ENCODE measurements around the gene RNASE13.

The RNASE13 gene

DNA sequence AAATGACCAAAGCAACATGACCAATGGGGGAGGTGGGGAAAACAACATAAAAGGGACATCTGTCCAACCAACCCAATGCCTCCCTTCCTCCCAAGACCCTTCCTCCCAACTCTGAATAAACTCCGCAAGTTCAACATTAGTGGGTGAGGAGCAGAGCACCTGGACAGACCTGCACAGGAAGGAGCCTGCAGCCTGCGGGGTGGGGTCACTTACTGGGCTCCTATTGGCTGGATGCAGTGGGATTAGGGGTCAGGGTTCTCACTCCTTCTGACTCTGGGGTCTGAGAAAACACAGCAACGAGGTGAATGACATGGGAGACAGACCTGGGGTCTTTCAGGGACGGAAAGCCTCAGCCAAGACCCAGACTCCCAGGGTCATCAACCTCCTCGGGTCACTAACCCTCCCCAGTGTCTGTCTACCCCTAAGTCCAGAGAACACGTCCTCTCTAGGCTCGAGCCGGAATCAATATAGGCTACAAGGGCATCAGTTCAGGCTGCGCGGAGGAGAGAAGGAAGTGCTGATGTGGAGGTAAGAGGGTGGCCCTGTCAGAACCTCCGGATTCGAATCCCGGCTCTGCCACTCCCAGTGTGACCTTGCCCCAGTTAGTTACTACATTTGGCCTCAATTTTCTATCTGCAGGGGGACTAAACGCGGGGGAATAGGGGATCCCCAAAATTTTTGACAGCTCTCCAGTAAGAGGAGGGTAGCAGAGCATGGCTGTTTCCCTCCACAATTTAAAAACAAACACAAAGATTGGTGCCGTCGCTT, 10.6 kb downstream of the RNASE13 start:
- Histone ChIP-seq H2BK15ac (replicated peaks; ENCODE audit: low read depth) (no peak overlapping the region), H2BK5ac (ENCODE audit: low read length) (peak overlapping the region; percentile 43), H4K8ac (ENCODE audit: low read depth, low read length) (no peak overlapping the region), H2AK5ac (ENCODE audit: low read length) (no peak overlapping the region), H3K4me1 (ENCODE audit: control insufficient read depth, low read depth, low read length) (peaks cover 9% of the 10 kb centered on the region), H3K36me3 (ENCODE audit: control insufficient read depth, insufficient read depth, low read length) (no peaks in the 10 kb centered on the region), H3K79me1 (ENCODE audit: low read length) (no peaks in the 10 kb centered on the region), H3K56ac (ENCODE audit: low read length) (peak overlapping the region; percentile 94), H3K79me2 (ENCODE audit: control insufficient read depth, insufficient read depth, low read length) (no peaks in the 10 kb centered on the region), H3K9ac (ENCODE audit: low read length) (peak overlapping the region; percentile 86), H3K27ac (ENCODE audit: low read depth, low read length) (no peak overlapping the region), H4K5ac (ENCODE audit: low read length) (no peak overlapping the region), H3K4me3 (ENCODE audit: low read length) (peak overlapping the region; percentile 72), H2BK120ac (ENCODE audit: low read depth, low read length) (no peak overlapping the region), H3K4ac (ENCODE audit: low read depth, low read length) (peak overlapping the region; percentile 58), H3K4me2 (ENCODE audit: low read length) (peak overlapping the region; percentile 82), H3K23ac (ENCODE audit: low read length) (no peak overlapping the region), H3K18ac (ENCODE audit: low read length) (peak overlapping the region; percentile 88), H3K27me3 (ENCODE audit: insufficient read depth, low read length, poor library complexity) (no peaks in the 10 kb centered on the region)
- peak; percentile 41 for DNase-seq
- WGBS (ENCODE audit: extremely low coverage, insufficient coverage, low lambda C conversion rate): no CpG with 5 or more reads among the region's 17 CpGs

DNA sequence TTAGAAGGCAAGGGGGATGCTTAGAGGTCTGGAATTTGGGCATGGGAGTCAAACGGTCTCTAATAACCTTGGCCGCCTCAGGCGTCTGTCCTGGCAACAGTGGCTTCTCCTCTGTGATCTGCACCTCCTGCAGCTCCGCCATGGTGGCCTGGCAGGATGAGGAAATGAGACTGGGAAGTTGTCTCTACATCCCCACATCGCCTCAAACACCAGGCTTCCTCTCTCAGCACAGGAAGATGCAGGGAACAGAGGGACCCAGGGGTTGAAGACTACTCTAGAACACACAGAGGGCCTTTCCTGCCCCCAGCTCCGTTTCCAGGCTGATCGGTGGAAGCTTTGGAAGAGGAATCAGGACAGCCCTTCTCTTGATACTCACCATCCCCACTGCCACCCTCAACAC, 11.4 kb downstream of the RNASE13 start:
- H3K79me1 ChIP-seq (ENCODE audit: low read length): no peaks in the 10 kb centered on the region
- H3K4ac ChIP-seq (ENCODE audit: low read depth, low read length): no peak overlapping the region
- H3K79me2 ChIP-seq (ENCODE audit: control insufficient read depth, insufficient read depth, low read length): no peaks in the 10 kb centered on the region
- H3K23ac ChIP-seq (ENCODE audit: low read length): no peak overlapping the region
- no peaks in the 10 kb centered on the region for H3K27me3 ChIP-seq (ENCODE audit: insufficient read depth, low read length, poor library complexity)
- no peak overlapping the region for H2BK5ac ChIP-seq (ENCODE audit: low read length)
- H2AK5ac ChIP-seq (ENCODE audit: low read length): no peak overlapping the region
- no peak overlapping the region for H2BK15ac ChIP-seq (replicated peaks; ENCODE audit: low read depth)
- no CpG with 5 or more reads among the region's 7 CpGs for WGBS (ENCODE audit: extremely low coverage, insufficient coverage, low lambda C conversion rate)
- no peak overlapping the region for H3K18ac ChIP-seq (ENCODE audit: low read length)
- H4K5ac ChIP-seq (ENCODE audit: low read length): no peak overlapping the region
- no peak overlapping the region for H4K8ac ChIP-seq (ENCODE audit: low read depth, low read length)
- H3K56ac ChIP-seq (ENCODE audit: low read length): no peak overlapping the region
- H3K4me3 ChIP-seq (ENCODE audit: low read length): no peak overlapping the region
- H3K4me2 ChIP-seq (ENCODE audit: low read length): no peak overlapping the region
- DNase-seq: no peak
- no peak overlapping the region for H2BK120ac ChIP-seq (ENCODE audit: low read depth, low read length)
- no peak overlapping the region for H3K9ac ChIP-seq (ENCODE audit: low read length)
- no peaks in the 10 kb centered on the region for H3K36me3 ChIP-seq (ENCODE audit: control insufficient read depth, insufficient read depth, low read length)
- H3K4me1 ChIP-seq (ENCODE audit: control insufficient read depth, low read depth, low read length): peaks cover 9% of the 10 kb centered on the region
- no peak overlapping the region for H3K27ac ChIP-seq (ENCODE audit: low read depth, low read length)

DNA sequence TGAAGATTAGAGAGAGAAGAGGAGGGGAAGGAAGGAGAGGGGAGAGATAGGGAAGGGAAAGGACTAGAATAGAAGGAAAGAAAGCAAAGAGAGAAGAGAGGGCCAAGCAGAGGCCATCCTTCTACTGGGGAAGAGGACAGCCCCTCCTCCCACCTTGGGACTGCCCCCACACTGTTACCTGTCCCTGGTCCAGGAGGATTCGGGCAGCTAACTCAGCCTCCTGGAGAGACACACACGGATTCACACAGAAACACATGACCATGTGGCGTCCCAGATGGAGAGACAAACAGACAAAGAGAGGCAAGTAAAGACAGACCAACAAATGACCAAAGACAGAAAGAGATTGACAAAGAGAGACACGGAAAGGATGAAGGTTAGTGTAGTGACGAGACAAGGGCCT, 11.9 kb downstream of the RNASE13 start:
- H3K56ac ChIP-seq (ENCODE audit: low read length): no peak overlapping the region
- H3K79me1 ChIP-seq (ENCODE audit: low read length): no peaks in the 10 kb centered on the region
- no peak overlapping the region for H2BK120ac ChIP-seq (ENCODE audit: low read depth, low read length)
- H4K5ac ChIP-seq (ENCODE audit: low read length): no peak overlapping the region
- peaks cover 9% of the 10 kb centered on the region for H3K4me1 ChIP-seq (ENCODE audit: control insufficient read depth, low read depth, low read length)
- no peak overlapping the region for H3K4ac ChIP-seq (ENCODE audit: low read depth, low read length)
- H3K9ac ChIP-seq (ENCODE audit: low read length): no peak overlapping the region
- no peak overlapping the region for H3K18ac ChIP-seq (ENCODE audit: low read length)
- H3K4me3 ChIP-seq (ENCODE audit: low read length): no peak overlapping the region
- no peak overlapping the region for H2BK15ac ChIP-seq (replicated peaks; ENCODE audit: low read depth)
- no peaks in the 10 kb centered on the region for H3K79me2 ChIP-seq (ENCODE audit: control insufficient read depth, insufficient read depth, low read length)
- no peak overlapping the region for H3K27ac ChIP-seq (ENCODE audit: low read depth, low read length)
- no peaks in the 10 kb centered on the region for H3K36me3 ChIP-seq (ENCODE audit: control insufficient read depth, insufficient read depth, low read length)
- no CpG with 5 or more reads among the region's 5 CpGs for WGBS (ENCODE audit: extremely low coverage, insufficient coverage, low lambda C conversion rate)
- H2AK5ac ChIP-seq (ENCODE audit: low read length): no peak overlapping the region
- no peak overlapping the region for H3K4me2 ChIP-seq (ENCODE audit: low read length)
- no peaks in the 10 kb centered on the region for H3K27me3 ChIP-seq (ENCODE audit: insufficient read depth, low read length, poor library complexity)
- no peak overlapping the region for H4K8ac ChIP-seq (ENCODE audit: low read depth, low read length)
- DNase-seq: no peak
- H3K23ac ChIP-seq (ENCODE audit: low read length): no peak overlapping the region
- no peak overlapping the region for H2BK5ac ChIP-seq (ENCODE audit: low read length)

DNA sequence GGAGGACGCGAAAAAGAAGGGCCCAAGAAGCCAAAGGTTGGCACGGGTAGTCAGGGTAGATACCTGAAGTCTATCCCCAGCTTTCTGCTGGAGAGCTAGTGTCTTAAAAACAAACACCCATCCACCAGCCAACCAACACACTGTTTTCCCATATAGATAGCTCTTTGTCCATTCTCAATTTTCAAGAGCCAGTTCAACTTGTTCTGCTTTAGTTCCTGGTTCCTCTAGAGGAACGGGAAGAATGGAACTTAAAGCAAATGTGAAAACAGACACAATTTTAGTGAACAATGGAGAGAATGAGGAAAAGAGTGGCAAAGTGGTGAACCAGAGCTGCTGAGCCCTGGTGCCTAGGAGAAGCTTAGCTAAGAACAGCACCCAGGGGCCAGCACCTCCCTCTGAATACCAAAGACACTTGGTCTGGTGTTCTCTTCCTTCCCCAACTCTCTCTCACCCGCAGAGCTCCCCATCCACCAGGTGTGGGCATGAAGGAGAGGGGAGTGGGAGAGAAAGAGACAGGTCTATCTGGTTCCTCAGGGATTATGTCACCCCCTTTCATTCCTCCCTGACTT, 13.5 kb downstream of the RNASE13 start:
- H3K4me1 ChIP-seq (ENCODE audit: control insufficient read depth, low read depth, low read length): no peaks in the 10 kb centered on the region
- no CpG with 5 or more reads among the region's 5 CpGs for WGBS (ENCODE audit: extremely low coverage, insufficient coverage, low lambda C conversion rate)

DNA sequence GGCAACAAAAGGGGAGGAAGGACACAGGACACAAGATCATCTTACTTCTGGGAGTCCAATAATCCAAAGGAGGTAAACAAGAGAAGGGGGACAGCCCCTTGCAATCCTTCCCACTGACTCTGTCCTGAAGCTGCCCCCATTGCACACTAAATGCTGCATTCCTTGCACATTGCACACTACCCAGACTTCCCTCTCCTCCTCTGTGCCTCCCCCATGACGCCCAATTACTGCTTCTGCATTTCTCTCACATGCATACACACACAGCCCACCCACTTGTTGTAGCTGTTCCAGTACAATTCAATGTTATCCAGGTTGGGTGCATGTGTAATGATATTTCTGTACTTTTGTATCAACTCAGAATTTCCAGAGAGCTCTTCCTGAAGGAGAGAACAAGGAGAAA, 15.2 kb downstream of the RNASE13 start:
- Histone ChIP-seq H3K4me1 (ENCODE audit: control insufficient read depth, low read depth, low read length) (peaks cover 2% of the 10 kb centered on the region), H3K4ac (ENCODE audit: low read depth, low read length) (no peak overlapping the region), H3K18ac (ENCODE audit: low read length) (no peak overlapping the region), H3K23ac (ENCODE audit: low read length) (no peak overlapping the region), H3K56ac (ENCODE audit: low read length) (no peak overlapping the region), H4K5ac (ENCODE audit: low read length) (no peak overlapping the region), H3K9ac (ENCODE audit: low read length) (no peak overlapping the region), H3K36me3 (ENCODE audit: control insufficient read depth, insufficient read depth, low read length) (no peaks in the 10 kb centered on the region), H2AK5ac (ENCODE audit: low read length) (no peak overlapping the region), H4K8ac (ENCODE audit: low read depth, low read length) (no peak overlapping the region), H3K4me2 (ENCODE audit: low read length) (no peak overlapping the region), H3K79me2 (ENCODE audit: control insufficient read depth, insufficient read depth, low read length) (no peaks in the 10 kb centered on the region), H3K27me3 (ENCODE audit: insufficient read depth, low read length, poor library complexity) (no peaks in the 10 kb centered on the region), H3K4me3 (ENCODE audit: low read length) (no peak overlapping the region), H2BK120ac (ENCODE audit: low read depth, low read length) (no peak overlapping the region), H2BK5ac (ENCODE audit: low read length) (no peak overlapping the region), H3K27ac (ENCODE audit: low read depth, low read length) (no peak overlapping the region), H3K79me1 (ENCODE audit: low read length) (no peaks in the 10 kb centered on the region), H2BK15ac (replicated peaks; ENCODE audit: low read depth) (no peak overlapping the region)
- WGBS (ENCODE audit: extremely low coverage, insufficient coverage, low lambda C conversion rate): no CpG with 5 or more reads among the region's 1 CpG
- DNase-seq: no peak

More for the DNA sequence above, 13.5 kb downstream of the RNASE13 start:
- Histone ChIP-seq H2BK15ac (replicated peaks; ENCODE audit: low read depth) (no peak overlapping the region), H3K27ac (ENCODE audit: low read depth, low read length) (no peak overlapping the region), H3K27me3 (ENCODE audit: insufficient read depth, low read length, poor library complexity) (no peaks in the 10 kb centered on the region), H4K8ac (ENCODE audit: low read depth, low read length) (no peak overlapping the region), H3K9ac (ENCODE audit: low read length) (no peak overlapping the region), H2AK5ac (ENCODE audit: low read length) (no peak overlapping the region), H3K79me2 (ENCODE audit: control insufficient read depth, insufficient read depth, low read length) (no peaks in the 10 kb centered on the region), H2BK120ac (ENCODE audit: low read depth, low read length) (no peak overlapping the region), H3K4ac (ENCODE audit: low read depth, low read length) (no peak overlapping the region), H3K79me1 (ENCODE audit: low read length) (no peaks in the 10 kb centered on the region), H4K5ac (ENCODE audit: low read length) (no peak overlapping the region), H3K18ac (ENCODE audit: low read length) (no peak overlapping the region), H3K36me3 (ENCODE audit: control insufficient read depth, insufficient read depth, low read length) (no peaks in the 10 kb centered on the region), H3K56ac (ENCODE audit: low read length) (no peak overlapping the region), H2BK5ac (ENCODE audit: low read length) (no peak overlapping the region), H3K4me2 (ENCODE audit: low read length) (no peak overlapping the region), H3K4me3 (ENCODE audit: low read length) (no peak overlapping the region), H3K23ac (ENCODE audit: low read length) (no peak overlapping the region)
- no peak for DNase-seq
